MM.1S (cell line): ENCODE results near the gene NPR2.

Experiments
- CTCF ChIP-seq: fragments of 300-600 bp; sonication (generic); IDR thresholded peaks from 2 replicates; pipeline ENCODE4 v1.5.1; 2016; ENCODE audit warnings: antibody characterized with exemption, low read length, mixed read lengths
- EZH2 ChIP-seq: fragments of 300-600 bp; sonication (generic); optimal IDR thresholded peaks from 2 replicates; pipeline ENCODE3; 2017; ENCODE audit warnings: low read depth, mild to moderate bottlenecking, antibody characterized with exemption, low read length, mixed read lengths

DNA sequence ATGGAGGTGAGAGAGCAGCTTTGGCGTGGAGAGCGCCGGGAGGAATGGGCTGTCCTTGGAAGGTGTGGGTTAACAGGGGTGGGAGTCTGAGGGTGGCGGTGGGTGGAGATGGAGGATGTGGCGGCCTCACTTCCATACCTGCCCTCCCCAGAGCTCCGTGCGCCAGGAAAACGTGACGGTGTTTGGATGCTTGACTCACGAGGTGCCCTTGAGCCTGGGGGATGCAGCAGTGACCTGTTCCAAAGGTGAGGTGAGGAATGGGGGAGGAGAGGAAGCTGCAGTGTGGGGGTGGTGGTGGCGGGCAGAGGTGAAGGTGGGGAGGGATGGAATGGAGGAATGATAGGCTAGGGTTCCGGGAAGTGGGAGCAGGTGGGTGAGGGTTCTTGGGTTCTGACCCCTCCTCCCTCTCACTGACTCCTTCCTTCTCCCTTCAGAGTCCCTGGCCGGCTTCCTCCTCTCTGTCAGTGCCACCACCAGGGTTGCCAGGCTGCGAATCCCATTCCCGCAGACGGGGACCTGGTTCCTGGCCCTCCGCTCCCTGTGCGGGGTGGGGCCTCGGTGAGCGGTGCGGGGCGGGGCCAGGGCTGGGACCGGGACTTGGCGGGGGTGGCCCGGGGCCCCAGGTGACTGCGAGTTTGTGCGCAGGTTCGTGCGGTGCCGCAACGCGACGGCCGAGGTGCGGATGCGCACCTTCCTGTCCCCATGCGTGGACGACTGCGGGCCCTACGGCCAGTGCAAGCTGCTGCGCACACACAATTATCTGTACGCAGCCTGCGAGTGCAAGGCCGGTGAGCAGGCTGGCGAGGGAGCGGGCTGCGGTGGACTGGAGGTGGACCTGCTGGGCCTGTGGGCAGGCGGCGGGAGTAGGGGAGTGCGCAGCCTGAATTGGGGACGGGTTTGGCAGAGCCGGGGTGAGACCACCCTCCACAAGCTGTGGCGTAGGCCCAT is 54.7 kb downstream of the NPR2 start:
- TF ChIP-seq CTCF (no peak), EZH2 (no peak)
